HG03025 (cell line): ENCODE data around the gene GNPTG.

ENCODE experiments used
- ATAC-seq: cut with Tn5 transposase; IDR thresholded peaks from one replicate; pipeline ENCODE4 v1.9.1; 2021; ENCODE audit warnings: mild to moderate bottlenecking, moderate library complexity; ENCODE audit not compliant: unreplicated experiment, low FRiP score

GNPTG gene

DNA sequence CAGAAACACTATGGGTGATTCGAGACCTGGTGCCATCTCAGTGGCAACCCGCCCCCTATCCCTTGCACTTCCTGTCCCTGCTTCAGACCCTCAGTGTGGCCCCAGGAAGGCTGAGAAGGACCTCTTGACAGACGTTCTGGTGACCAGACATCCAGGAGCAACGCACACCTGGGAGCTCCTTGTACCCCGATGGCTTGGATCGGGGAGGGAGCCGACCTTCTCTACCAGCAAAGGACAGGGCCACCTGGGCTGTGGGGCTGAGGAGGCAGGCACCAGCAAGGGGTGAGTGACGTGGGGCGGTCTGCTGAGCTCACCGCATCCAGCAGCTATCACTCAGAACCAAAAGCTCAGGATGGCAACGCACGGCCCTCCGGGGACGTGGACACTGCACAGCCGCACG lies 35.6 kb downstream of the GNPTG start:
- no peak for ATAC-seq

DNA sequence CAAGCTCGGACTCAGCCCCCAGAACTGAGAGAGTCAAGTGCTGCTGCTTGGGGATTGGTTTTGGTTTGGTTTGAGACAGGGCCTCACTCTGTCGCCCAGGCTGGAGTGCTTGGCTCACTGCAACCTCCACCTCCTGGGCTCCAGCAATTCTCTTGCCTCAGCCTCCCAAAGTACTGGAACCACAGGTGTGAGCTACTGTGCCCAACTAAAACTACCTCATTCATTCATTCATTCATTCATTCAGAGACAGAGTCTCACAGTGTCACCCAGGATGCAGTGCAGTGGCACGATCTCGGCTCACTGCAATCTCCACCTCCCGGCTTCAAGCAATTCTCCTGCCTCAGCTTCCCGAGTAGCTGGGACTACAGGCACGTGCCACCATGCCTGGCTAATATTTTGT lies 38.0 kb downstream of the GNPTG start:
- ATAC-seq, result no peak

DNA sequence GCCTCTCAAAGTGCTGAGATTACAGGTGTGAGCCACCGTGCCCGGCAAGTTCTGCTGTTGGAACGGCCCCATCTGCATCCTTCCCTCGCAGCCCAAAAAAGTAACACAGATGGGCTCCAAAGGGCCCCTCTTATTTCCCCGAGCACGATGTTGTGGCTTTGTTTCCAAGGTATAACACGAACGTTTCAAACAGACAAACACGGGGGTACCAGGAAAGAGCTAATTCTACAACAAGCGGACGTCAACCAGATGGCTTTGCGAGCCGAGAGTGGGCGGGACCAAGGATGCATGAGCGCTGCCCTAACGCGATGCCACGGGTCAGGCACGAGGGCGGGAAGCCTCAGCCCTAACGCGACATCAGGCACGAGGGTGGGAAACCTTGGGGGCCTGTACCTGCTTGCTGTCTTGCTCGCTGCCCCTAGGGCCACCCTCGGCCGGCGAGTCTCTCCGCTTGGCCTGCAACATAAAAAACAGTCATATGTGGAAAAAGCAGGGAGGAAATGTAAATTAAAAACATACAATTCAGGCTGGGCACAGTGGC lies 38.6 kb downstream of the GNPTG start:
- ATAC-seq, result no peak

DNA sequence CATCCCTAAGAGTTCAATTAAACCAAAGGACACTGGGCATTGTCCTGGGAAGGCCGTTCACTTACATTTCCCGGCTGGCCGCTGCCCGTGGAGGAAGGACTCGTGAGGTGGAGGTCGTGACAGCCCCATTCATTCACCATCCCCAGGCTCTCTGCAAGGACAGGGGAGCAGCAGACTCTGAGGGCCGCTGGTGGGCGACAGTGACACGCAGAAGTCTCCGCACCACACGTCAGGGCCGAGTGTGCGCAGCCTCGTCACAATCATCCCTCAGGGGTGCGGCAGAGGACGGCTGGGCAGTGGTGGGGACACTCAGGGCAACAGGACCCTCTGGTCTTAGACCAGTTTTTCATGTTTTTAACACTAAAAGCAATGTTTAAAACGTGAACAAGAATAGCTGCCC lies 41.1 kb downstream of the GNPTG start:
- no peak for ATAC-seq

DNA sequence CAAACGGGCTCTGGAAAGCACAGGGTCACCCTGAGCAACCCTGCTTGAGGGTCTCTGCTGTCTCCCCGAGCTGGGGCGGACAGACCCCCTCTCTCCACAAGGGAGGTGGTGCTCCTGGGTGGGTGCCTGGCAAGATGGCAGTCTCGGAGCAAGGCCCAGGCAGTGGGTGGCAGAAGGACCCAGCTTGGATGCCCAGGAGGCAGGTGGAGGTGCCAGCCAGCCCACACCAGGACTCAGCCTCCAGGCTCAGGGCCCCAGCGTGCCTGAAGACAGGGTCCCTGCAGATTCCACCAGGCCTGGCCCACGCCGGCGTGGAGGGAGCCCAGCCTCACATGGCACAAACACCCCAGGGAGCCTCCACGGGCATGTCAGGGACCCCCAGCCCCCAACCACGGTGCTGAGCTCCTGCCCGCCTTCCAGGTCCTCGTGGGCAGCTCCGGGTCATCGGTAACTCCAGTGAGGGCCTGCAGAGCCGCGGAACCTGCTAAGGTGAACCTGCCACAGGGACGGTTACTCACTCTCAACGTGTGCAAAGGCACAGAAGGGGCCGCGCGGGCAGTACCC lies 42.0 kb downstream of the GNPTG start:
- ATAC-seq, result no peak

GRCh38 chr16:1394367-1394951 lies 42.7 kb downstream of the GNPTG start:
- no peak for ATAC-seq

DNA sequence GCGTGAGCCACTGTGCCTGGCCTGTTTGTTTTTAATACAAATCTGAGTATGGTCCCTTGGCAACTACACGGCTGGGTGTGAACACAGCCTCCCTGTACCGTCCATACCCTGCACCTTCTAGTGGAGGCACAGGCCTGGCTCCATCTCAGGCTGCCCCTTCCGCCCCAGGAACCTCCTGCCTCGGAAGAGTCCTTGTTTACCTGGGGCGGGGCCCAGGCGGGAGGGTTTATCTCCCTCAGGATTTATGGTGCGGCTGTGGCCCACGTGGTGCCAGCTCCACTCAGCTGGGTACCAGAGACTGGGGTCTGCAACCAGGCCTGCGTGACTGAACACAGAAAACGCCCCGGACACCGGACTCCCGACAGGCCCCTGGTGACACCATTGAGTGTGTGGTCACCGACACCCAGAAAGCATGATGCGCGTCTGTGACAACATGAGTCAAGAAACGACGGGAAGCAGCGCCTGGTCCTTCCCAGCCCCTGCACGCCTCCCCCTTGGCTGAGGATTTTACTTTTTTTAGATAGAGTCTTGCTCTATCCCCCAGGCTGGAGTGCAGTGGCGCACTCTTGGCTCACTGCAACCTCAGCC lies 43.8 kb downstream of the GNPTG start:
- ATAC-seq, result no peak

DNA sequence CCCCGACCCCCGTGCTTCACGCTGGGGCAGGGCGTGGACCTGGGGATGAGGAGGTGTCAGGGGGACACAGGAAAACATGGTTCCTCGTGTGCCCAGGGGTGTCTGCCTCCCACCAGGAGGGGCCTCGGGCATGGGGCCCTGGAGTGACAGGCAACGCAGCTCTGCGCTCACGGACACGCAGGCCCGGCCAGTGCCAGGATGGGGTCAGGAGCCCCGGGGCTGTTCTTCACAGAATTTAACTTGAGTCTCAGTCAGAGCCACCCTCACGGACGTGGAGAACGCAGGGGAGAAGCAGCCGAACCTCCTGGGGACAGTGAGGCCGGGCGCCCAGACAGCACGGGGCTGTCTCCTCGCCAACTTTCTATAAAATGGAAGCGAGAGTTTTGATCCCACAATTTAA lies 46.0 kb downstream of the GNPTG start:
- no peak for ATAC-seq

GRCh38 chr16:1398351-1398750 lies 46.6 kb downstream of the GNPTG start:
- ATAC-seq, result no peak

DNA sequence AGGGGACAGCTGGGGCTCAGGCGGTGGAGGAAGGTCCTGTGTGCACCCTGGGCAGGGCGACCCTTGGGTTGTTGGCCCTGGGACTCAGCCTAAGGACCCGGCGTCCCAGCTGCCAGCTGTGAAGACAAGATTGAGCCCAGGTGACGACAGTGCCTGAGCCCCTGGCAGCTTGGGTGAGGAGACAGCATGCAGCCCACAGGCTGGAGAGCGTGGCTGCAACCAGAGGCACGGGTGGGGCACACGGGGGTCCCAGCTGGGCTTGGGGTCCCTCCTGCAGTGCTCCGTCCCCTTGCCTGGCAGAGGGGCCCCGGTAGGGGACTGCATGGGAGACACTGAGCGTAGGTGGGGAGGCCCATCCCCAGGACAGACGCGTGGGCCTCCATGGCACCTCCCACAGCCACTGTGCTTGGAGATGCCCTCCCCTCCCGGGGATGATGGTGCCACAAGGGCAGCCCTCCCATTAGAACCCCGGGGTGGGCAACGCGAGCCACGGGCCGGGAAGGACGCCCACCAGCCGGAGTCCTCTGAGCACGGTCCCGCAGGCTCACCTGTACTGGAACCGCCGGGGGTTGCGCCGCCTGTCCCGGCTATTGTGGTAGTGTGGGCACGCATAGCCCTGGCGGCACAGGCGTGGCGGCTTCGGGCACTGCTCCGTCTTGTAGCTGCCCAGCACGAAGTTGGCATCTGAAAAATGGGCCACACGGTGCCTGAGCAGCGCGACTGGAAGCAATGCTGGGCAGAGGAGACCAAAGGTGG lies 47.3 kb downstream of the GNPTG start:
- no peak for ATAC-seq

DNA sequence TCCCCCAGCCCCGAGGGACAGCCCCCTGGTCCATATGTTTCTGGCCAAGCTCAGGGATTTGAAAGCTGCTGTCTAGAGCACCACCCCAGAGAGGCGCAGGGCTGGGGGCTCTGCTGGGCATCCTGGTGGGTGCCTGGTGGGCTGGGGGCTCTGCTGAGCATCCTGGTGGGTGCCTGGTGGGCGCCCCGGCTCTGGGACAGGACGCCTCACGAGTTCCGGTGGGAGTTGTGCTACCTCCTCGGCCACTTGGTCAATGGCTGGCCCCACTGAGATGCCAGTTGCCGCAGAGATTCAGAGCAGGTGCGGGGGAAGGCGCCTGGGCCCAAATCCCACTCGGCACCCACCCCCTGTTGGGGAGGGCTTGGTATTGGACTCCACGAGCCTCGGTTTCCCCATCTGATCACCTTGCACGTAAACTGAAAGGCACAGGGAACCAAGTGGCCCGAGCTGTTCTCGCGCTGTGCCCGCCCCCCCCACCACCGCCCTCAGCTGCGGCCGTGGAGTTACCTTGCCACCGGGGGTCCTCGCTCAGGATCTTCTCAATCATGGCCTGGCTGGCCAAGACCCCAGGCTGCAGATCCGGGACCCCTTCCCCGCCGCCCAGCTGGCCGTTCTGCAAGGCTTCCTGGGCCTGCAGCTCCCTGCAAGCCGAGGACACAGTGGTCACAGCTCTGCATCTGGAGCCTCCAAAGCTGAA lies 49.5 kb downstream of the GNPTG start:
- no peak for ATAC-seq

GRCh38 chr16:1401758-1402154 lies 50.0 kb downstream of the GNPTG start:
- ATAC-seq, result no peak

- ATAC-seq, result no peak
Measured at GRCh38 chr16:1403036-1403435, 51.3 kb downstream of the GNPTG start.

GRCh38 chr16:1403733-1404132 lies 52.0 kb downstream of the GNPTG start:
- no peak for ATAC-seq

DNA sequence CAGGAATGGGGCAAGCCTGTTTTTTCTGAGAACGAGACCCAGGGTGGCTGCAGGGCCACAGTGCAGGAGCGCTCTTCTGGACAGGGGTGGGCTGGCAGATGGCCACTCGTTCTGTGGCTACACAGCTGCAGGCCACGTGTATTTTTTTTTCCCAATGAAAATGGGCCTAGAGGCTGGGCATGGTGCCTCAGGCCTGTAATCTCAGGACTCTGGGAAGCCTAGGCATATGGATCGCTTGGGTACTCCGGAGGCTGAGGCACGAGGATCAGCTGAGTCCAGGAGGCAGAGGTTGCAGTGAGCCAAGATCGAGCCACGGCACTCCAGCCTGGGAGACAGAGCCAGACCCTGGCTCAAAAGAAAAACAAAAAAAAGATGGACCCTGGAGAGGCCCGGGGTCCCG lies 56.0 kb downstream of the GNPTG start:
- ATAC-seq, result no peak

- ATAC-seq, result peak; percentile 72
Measured at GRCh38 chr16:1408171-1408837, 56.6 kb downstream of the GNPTG start.

DNA sequence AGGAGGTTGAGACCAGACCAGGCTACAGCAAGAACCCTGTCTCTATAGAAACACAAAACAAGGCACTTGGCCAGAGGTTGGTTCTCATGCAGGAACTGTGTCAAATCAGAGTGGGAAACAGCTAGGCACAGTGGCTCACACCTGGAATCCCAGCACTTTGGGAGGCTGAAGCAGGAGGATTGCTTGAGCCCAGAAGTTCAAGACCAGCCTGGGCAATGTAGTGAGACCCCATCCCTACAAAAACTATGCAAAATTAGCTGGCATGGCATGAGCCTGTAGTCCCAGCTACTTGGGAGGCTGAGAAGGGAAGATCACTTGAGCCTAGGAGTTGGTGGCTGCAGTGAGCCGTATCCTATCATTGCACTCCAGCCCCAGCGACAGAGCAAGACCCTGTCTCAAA lies 61.1 kb downstream of the GNPTG start:
- no peak for ATAC-seq
